ENCODE measurements around the gene CCDC182. TPM values are rescaled to one million over a fixed set of nuclear protein-coding genes. Genes with fewer than 3 reads are reported as not detected.
A peak's percentile ranks its signal among the peaks of the same experiment; 100 is the strongest.

The CCDC182 gene
- total RNA-seq, 3 donors from 2014 or later, result not detected

DNA sequence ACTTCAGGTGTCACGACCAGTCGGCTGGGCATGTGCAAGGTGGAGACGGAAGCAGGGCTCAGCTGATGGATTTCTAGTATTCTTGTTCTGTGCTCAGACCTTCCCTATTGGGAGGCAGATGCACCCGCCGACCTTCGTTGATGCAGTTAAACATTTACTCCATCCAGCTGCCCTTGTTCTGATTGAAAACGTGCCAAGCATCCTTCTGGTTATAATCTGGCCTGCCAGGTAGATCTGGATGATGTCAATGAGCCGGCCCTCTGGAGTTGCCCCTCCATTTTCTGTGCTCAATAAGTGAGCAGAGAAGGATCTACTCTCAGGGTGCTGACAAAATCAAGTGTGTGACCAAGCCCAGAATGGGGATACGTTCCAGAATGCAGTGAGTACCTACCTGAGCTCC is 38.3 kb downstream of the CCDC182 start:
- no peaks in the 10 kb centered on the region for H3K4me1 Mint-ChIP-seq (ENCODE audit: low read depth)
- H3K27me3 Mint-ChIP-seq (ENCODE audit: low read depth), result no peaks in the 10 kb centered on the region
- no peaks in the 10 kb centered on the region for H3K36me3 Mint-ChIP-seq (ENCODE audit: insufficient read depth)
- ATAC-seq (no peak), DNase-seq (no peak)
- H3K4me3 Mint-ChIP-seq, result no peak overlapping the region
- no peaks in the 10 kb centered on the region for H3K9me3 Mint-ChIP-seq

- no peak for DNase-seq
- no peaks in the 10 kb centered on the region for H3K9me3 Mint-ChIP-seq
- no peaks in the 10 kb centered on the region for H3K36me3 Mint-ChIP-seq (ENCODE audit: insufficient read depth)
- H3K27me3 Mint-ChIP-seq (ENCODE audit: low read depth), result no peaks in the 10 kb centered on the region
- H3K4me1 Mint-ChIP-seq (ENCODE audit: low read depth), result no peaks in the 10 kb centered on the region
- H3K4me3 Mint-ChIP-seq, result no peak overlapping the region
- no peak for ATAC-seq
These were observed 39.0 kb downstream of the CCDC182 start for GRCh38 chr17:57705921-57706695.

- no peak for ATAC-seq
- no peaks in the 10 kb centered on the region for H3K4me1 Mint-ChIP-seq (ENCODE audit: low read depth)
- DNase-seq, result no peak
- H3K4me3 Mint-ChIP-seq, result no peak overlapping the region
- no peaks in the 10 kb centered on the region for H3K36me3 Mint-ChIP-seq (ENCODE audit: insufficient read depth)
- no peaks in the 10 kb centered on the region for H3K9me3 Mint-ChIP-seq
- H3K27me3 Mint-ChIP-seq (ENCODE audit: low read depth), result no peaks in the 10 kb centered on the region
These were observed 40.7 kb downstream of the CCDC182 start for GRCh38 chr17:57704448-57704847.

GRCh38 chr17:57703273-57703672 is 41.8 kb downstream of the CCDC182 start:
- no peak for DNase-seq
- Mint-ChIP-seq H3K36me3 (ENCODE audit: insufficient read depth) (no peaks in the 10 kb centered on the region), H3K9me3 (no peaks in the 10 kb centered on the region), H3K27me3 (ENCODE audit: low read depth) (no peaks in the 10 kb centered on the region), H3K4me1 (ENCODE audit: low read depth) (no peaks in the 10 kb centered on the region), H3K4me3 (no peak overlapping the region)
- no peak for ATAC-seq

GRCh38 chr17:57701124-57701523 is 44.0 kb downstream of the CCDC182 start:
- no peak overlapping the region for H3K4me3 Mint-ChIP-seq
- no peak for ATAC-seq

DNA sequence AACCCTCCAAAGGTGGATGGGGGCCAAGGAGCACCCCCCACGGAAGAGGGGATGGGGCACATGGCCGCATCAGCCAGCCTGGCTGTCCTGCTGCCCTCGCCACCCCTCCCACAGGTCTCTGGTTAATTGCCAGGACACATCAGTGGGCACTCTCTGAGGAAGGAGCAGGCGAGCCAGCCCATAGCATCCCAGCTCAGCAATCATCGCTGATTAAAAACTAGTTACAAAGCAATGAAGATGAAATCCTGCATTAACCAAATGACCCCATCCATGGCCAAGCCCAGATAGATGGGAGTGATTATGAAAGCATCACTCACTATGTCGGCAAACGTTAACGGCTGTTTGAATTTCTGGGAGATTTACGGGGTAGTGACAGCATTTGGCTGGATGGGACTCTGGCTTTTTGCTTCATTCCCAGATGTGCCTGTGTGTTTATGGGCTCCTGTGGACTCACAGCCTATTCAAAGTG is 45.3 kb downstream of the CCDC182 start:
- Mint-ChIP-seq H3K4me3 (no peak overlapping the region), H3K9me3 (peaks cover 6% of the 10 kb centered on the region), H3K4me1 (ENCODE audit: low read depth) (no peaks in the 10 kb centered on the region), H3K27me3 (ENCODE audit: low read depth) (no peaks in the 10 kb centered on the region), H3K36me3 (ENCODE audit: insufficient read depth) (peaks cover 2% of the 10 kb centered on the region)
- DNase-seq, result no peak
- no peak for ATAC-seq

More at GRCh38 chr17:57701124-57701523, 44.0 kb downstream of the CCDC182 start:
- no peaks in the 10 kb centered on the region for H3K27me3 Mint-ChIP-seq (ENCODE audit: low read depth)
- DNase-seq, result no peak
- no peaks in the 10 kb centered on the region for H3K36me3 Mint-ChIP-seq (ENCODE audit: insufficient read depth)
- H3K9me3 Mint-ChIP-seq, result peaks cover under 1% of the 10 kb centered on the region
- H3K4me1 Mint-ChIP-seq (ENCODE audit: low read depth), result no peaks in the 10 kb centered on the region

- peak; percentile 60 to 84 for ATAC-seq
These were observed 47.0 kb downstream of the CCDC182 start for GRCh38 chr17:57697891-57698711.

DNA sequence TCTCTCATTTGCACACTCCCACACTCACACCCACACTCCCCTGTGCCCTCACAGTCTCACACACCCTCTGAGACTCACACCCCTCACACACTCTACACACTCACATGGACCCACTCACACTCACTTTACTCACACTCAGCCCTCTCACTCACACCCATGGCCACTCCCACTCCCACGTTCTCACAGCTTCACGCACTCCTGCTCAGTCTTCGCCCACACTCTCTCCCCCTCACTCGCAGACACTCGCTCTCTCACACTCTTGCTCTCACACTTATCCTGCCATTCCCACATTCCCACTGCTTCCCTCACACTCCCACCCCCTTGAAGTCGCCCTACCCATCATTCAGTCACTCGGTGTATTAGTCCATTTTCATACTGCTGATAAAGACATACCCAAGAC is 47.9 kb downstream of the CCDC182 start:
- no peak for ATAC-seq
- no peak for DNase-seq
- H3K27me3 Mint-ChIP-seq (ENCODE audit: low read depth), result no peaks in the 10 kb centered on the region

More at GRCh38 chr17:57697891-57698711, 47.0 kb downstream of the CCDC182 start:
- H3K4me3 Mint-ChIP-seq, result no peak overlapping the region
- H3K9me3 Mint-ChIP-seq, result peaks cover 14% of the 10 kb centered on the region
- H3K27me3 Mint-ChIP-seq (ENCODE audit: low read depth), result no peaks in the 10 kb centered on the region
- peaks cover 6% of the 10 kb centered on the region for H3K36me3 Mint-ChIP-seq (ENCODE audit: insufficient read depth)
- DNase-seq, result no peak
- peaks cover 4% of the 10 kb centered on the region for H3K4me1 Mint-ChIP-seq (ENCODE audit: low read depth)

DNA sequence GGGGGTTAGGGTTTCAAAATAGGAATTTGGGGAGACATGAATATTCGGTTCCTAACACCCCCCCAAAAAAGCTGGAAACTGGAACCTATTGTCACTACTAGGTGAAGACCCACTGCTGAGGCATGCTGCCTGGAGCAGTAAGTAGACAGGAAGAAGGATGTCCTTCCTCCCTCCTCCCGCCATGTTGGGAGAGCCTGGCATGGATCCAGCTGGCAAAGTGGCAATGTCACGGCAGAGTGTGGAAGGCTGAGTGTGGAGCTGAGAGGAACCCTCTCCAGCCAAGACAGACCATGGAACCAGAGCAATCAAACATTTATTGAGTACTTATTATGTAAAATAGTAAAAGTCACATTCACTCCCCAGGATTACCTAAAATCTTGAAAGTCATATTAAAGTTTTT is 49.0 kb downstream of the CCDC182 start:
- Mint-ChIP-seq H3K36me3 (ENCODE audit: insufficient read depth) (peaks cover 6% of the 10 kb centered on the region), H3K4me3 (no peak overlapping the region), H3K4me1 (ENCODE audit: low read depth) (peaks cover 11% of the 10 kb centered on the region), H3K27me3 (ENCODE audit: low read depth) (no peaks in the 10 kb centered on the region), H3K9me3 (peaks cover 14% of the 10 kb centered on the region)
- no peak for ATAC-seq
- DNase-seq, result no peak

More for the DNA sequence above, 47.9 kb downstream of the CCDC182 start:
- Mint-ChIP-seq H3K9me3 (peaks cover 14% of the 10 kb centered on the region), H3K36me3 (ENCODE audit: insufficient read depth) (peaks cover 6% of the 10 kb centered on the region), H3K4me1 (ENCODE audit: low read depth) (peaks cover 11% of the 10 kb centered on the region), H3K4me3 (no peak overlapping the region)

Other genes with a start within 250 kb of the CCDC182 start
- 100 to 1,000 TPM; 116 to 125 (median 118) TPM for gene MRPS23, start 104.7 kb upstream of the CCDC182 start, total RNA-seq
- gene CUEDC1, start 210.1 kb upstream of the CCDC182 start, total RNA-seq, result under 1 TPM; 0.41 to 0.63 (median 0.58) TPM
- gene VEZF1, start 243.0 kb upstream of the CCDC182 start, total RNA-seq, result 10 to 100 TPM; 23.8 to 25.1 (median 24.1) TPM